Panc1 (cell line): ENCODE results near the gene POU2AF3. TPM values are rescaled to one million over a fixed set of nuclear protein-coding genes. Genes with fewer than 3 reads are reported as not detected.
"Not testable (repeated sequence)": the region's sequence is repeated elsewhere in the genome, so short reads cannot be mapped to it uniquely, and the experiment has no call there.

Experiments
- ATAC-seq: fragments of 200-7000 bp; cut with Tn5 transposase; 2 replicates; pipeline ENCODE4 v1.9.1; 2020; ENCODE audit warnings: mild to moderate bottlenecking, moderate library complexity
- BruUV-seq: library from RNA; stranded (reverse); fragments of 400-500 nt; replicated peaks from 2 replicates; lab custom pipeline; 2021; lab: Mats Ljungman, UMichigan
- CTCF ChIA-PET: fragments of 300-600 bp; sonication (Branson Sonifier 250); formaldehyde crosslinking; loops from one replicate; lab custom pipeline; 2022; ENCODE audit warnings: antibody characterized with exemption; lab: Charles Lee
- POLR2A ChIA-PET: fragments of 300-600 bp; sonication (Branson Sonifier 250); formaldehyde crosslinking; loops from one replicate; lab custom pipeline; 2022; ENCODE audit warnings: antibody characterized with exemption; lab: Charles Lee
- DNase-seq: peaks from one replicate; pipeline ENCODE4 v3.0.0-alpha.2; 2010; ENCODE audit warnings: low read depth, low spot score
- H3K27ac ChIP-seq: 2 replicates; pipeline ENCODE4 v1.5.1; 2011; ENCODE audit warnings: mild to moderate bottlenecking, low read length, inconsistent platforms
- H3K27me3 ChIP-seq: fragments of 200-500 bp; sonication (Bioruptor generic); 2 replicates; pipeline ENCODE4 v1.6.0; 2014; ENCODE audit warnings: low read length, inconsistent platforms; ENCODE audit not compliant: control insufficient read depth, insufficient read depth
- H3K36me3 ChIP-seq: fragments of 200-500 bp; sonication (Bioruptor generic); 2 replicates; pipeline ENCODE4 v1.5.1; 2014; ENCODE audit warnings: inconsistent platforms, mild to moderate bottlenecking, low read length, moderate library complexity; ENCODE audit not compliant: control insufficient read depth, insufficient read depth
- H3K4me1 ChIP-seq: 2 replicates; pipeline ENCODE4 v1.5.1; 2011; ENCODE audit warnings: inconsistent platforms, mild to moderate bottlenecking, low read length, moderate library complexity; ENCODE audit not compliant: control insufficient read depth, insufficient read depth
- H3K4me3 ChIP-seq, 2 experiments: 2 replicates each; pipeline ENCODE4 v1.5.1; 2011 to 2012; ENCODE audit warnings: low read depth in 2 of 2, low read length in 2 of 2, mild to moderate bottlenecking in 2 of 2, inconsistent platforms in 1 of 2, moderate library complexity in 1 of 2
- H3K9me3 ChIP-seq: fragments of 200-500 bp; sonication (Bioruptor generic); 2 replicates; pipeline ENCODE4 v1.5.1; 2014; ENCODE audit warnings: low read depth, mild to moderate bottlenecking, inconsistent platforms, low read length, moderate library complexity; ENCODE audit not compliant: control insufficient read depth, insufficient read depth
- POLR2AphosphoS5 ChIP-seq: IDR thresholded peaks from 2 replicates; pipeline ENCODE4 v1.6.1; 2012; ENCODE audit warnings: mild to moderate bottlenecking, low read depth, low read length, moderate library complexity
- SIN3A ChIP-seq: IDR thresholded peaks from 2 replicates; pipeline ENCODE4 v1.6.1; 2012; ENCODE audit warnings: low read depth, mild to moderate bottlenecking, low read length, moderate library complexity, borderline replicate concordance; ENCODE audit not compliant: insufficient read depth
- TCF7L2 ChIP-seq: IDR thresholded peaks from 2 replicates; pipeline ENCODE4 v1.6.1; 2011; ENCODE audit warnings: mild to moderate bottlenecking, low read depth, low read length, inconsistent platforms
- in situ Hi-C: cut with HindIII; loops from 2 replicates; pipeline ENCODE4 v1.10.0; 2016; ENCODE audit warnings: low sequenced_read_pairs, low pct_unique_long_range_greater_than_20kb
- intact Hi-C: fragments of 100-400 bp; cut with micrococcal nuclease; formaldehyde crosslinking; loops from one replicate; pipeline ENCODE4 v1.10.0; 2022; ENCODE audit not compliant: unreplicated experiment
- total RNA-seq: library from RNA; stranded (reverse); gene quantifications from one replicate; pipeline ENCODE4 v1.2.1, GENCODE V29; 2021; ENCODE audit not compliant: unreplicated experiment
- TF ChIP-seq, protein P1 (sequence below), 2 experiments: IDR thresholded peaks; 2 replicates each; pipeline ENCODE4 v1.6.1; 2011 to 2012; ENCODE audit warnings: low read depth in 2 of 2, control low read depth in 1 of 2, low read length in 1 of 2, mild to moderate bottlenecking in 1 of 2, moderate library complexity in 1 of 2; ENCODE audit not compliant: insufficient read depth in 1 of 2
- TF ChIP-seq, protein P2 (sequence below): fragments of 450-650 bp; IDR thresholded peaks from 2 replicates; pipeline ENCODE4 v1.5.1; 2017; ENCODE audit warnings: mild to moderate bottlenecking

POU2AF3 gene
- total RNA-seq, 1 experiment from 2014 or later = 0.64 TPM

DNA sequence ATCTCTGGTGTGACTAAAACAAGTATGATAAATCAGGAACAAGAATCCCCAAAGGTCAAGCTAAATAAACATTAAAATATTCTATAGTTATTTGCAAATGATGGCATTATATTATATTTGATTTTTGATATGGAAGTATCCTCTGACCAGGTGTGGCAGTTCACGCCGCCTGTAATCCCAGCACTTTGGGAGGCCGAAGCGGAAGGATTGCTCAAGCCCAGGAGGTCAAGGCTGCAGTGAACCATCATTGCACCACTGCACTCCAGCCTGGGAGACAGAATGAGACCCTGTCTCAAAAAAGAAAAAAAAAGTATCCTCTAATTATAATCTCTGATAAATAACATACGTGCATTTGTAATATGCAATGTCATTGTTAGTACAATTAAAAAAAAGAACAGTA, 6.6 kb upstream of the POU2AF3 start:
- H3K36me3 ChIP-seq = no peaks in the 10 kb centered on the region
- DNase-seq (no peak), ATAC-seq (no peak)
- ChIA-PET CTCF (no interaction called here), POLR2A (no interaction called here)
- peaks cover 4% of the 10 kb centered on the region for H3K27me3 ChIP-seq
- no peaks in the 10 kb centered on the region for H3K4me1 ChIP-seq
- intact Hi-C loops = no loop called here
- in situ Hi-C loops = no loop called here
- no peaks in the 10 kb centered on the region for H3K9me3 ChIP-seq
- TF ChIP-seq, protein P1, sequence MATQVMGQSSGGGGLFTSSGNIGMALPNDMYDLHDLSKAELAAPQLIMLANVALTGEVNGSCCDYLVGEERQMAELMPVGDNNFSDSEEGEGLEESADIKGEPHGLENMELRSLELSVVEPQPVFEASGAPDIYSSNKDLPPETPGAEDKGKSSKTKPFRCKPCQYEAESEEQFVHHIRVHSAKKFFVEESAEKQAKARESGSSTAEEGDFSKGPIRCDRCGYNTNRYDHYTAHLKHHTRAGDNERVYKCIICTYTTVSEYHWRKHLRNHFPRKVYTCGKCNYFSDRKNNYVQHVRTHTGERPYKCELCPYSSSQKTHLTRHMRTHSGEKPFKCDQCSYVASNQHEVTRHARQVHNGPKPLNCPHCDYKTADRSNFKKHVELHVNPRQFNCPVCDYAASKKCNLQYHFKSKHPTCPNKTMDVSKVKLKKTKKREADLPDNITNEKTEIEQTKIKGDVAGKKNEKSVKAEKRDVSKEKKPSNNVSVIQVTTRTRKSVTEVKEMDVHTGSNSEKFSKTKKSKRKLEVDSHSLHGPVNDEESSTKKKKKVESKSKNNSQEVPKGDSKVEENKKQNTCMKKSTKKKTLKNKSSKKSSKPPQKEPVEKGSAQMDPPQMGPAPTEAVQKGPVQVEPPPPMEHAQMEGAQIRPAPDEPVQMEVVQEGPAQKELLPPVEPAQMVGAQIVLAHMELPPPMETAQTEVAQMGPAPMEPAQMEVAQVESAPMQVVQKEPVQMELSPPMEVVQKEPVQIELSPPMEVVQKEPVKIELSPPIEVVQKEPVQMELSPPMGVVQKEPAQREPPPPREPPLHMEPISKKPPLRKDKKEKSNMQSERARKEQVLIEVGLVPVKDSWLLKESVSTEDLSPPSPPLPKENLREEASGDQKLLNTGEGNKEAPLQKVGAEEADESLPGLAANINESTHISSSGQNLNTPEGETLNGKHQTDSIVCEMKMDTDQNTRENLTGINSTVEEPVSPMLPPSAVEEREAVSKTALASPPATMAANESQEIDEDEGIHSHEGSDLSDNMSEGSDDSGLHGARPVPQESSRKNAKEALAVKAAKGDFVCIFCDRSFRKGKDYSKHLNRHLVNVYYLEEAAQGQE (IDR thresholded peaks at IDR 0.05; ENCODE audit: insufficient read depth in 1 of 2, low read depth in 2 of 2, low read length in 1 of 2) = no peak
- no peak for TF ChIP-seq TCF7L2
- TF ChIP-seq POLR2AphosphoS5 = no peak
- TF ChIP-seq, protein P2, sequence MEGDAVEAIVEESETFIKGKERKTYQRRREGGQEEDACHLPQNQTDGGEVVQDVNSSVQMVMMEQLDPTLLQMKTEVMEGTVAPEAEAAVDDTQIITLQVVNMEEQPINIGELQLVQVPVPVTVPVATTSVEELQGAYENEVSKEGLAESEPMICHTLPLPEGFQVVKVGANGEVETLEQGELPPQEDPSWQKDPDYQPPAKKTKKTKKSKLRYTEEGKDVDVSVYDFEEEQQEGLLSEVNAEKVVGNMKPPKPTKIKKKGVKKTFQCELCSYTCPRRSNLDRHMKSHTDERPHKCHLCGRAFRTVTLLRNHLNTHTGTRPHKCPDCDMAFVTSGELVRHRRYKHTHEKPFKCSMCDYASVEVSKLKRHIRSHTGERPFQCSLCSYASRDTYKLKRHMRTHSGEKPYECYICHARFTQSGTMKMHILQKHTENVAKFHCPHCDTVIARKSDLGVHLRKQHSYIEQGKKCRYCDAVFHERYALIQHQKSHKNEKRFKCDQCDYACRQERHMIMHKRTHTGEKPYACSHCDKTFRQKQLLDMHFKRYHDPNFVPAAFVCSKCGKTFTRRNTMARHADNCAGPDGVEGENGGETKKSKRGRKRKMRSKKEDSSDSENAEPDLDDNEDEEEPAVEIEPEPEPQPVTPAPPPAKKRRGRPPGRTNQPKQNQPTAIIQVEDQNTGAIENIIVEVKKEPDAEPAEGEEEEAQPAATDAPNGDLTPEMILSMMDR = no peak
- no peak for TF ChIP-seq SIN3A
- no TSS peak for BruUV-seq
- H3K27ac ChIP-seq = no peak overlapping the region
- H3K4me3 ChIP-seq = no peak overlapping the region

DNA sequence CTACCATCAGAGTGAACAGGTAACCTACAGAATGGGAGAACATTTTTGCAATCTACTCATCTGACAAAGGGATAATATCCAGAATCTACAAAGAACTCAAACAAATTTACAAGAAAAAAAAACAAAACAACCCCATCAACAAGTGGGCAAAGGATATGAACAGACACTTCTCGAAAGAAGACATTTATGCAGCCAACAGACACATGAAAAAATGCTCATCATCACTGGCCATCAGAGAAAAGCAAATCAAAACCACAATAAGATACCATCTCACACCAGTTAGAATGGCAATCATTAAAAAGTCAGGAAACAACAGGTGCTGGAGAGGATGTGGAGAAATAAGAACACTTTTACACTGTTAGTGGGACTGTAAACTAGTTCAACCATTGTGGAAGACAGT, 5.9 kb upstream of the POU2AF3 start:
- H3K27ac ChIP-seq, H3K4me1 ChIP-seq, ATAC-seq, CTCF ChIA-PET, in situ Hi-C loops, H3K4me3 ChIP-seq, DNase-seq, intact Hi-C loops, H3K9me3 ChIP-seq, H3K36me3 ChIP-seq, BruUV-seq, H3K27me3 ChIP-seq, POLR2A ChIA-PET: not testable (repeated sequence)

DNA sequence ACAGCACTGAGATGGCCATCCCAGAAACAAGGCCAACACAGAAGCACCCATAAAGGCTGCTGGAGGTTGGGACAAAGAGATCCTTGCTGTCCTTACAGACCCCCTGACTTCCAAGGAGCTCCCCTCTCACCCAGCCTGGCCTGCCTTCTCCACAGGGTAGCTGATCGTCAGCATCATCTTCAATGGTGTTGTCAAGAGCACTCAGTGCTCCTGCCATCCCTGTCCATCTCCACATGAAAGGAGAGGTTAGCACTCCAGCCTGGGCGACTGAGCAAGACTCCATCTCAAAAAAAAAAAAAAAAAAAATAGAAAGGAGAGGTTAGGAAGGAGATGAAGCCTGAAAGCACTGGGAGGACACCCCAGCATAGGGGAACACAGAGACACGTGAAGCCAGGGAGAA, 2.1 kb upstream of the POU2AF3 start:
- TF ChIP-seq, protein P1 (IDR thresholded peaks at IDR 0.05; ENCODE audit: insufficient read depth in 1 of 2, low read depth in 2 of 2, low read length in 1 of 2) = no peak
- TF ChIP-seq SIN3A = no peak
- TF ChIP-seq POLR2AphosphoS5 = no peak
- Histone ChIP-seq H3K36me3 (no peaks in the 10 kb centered on the region), H3K4me1 (no peaks in the 10 kb centered on the region), H3K27ac (no peak overlapping the region), H3K9me3 (no peaks in the 10 kb centered on the region), H3K4me3 (no peak overlapping the region), H3K27me3 (peaks cover 11% of the 10 kb centered on the region)
- POLR2A ChIA-PET = no interaction called here
- DNase-seq (no peak), ATAC-seq (no peak)
- BruUV-seq = no TSS peak
- in situ Hi-C loops (no loop called here), intact Hi-C loops (no loop called here)
- CTCF ChIA-PET = interaction anchor here (0.6 kb wide), 1 partner anchor 9 kb away, joined by 5 read pairs; no protein-coding TSS in a partner anchor
